ENCODE data around the gene AGPAT1.

AGPAT1 gene

GRCh38 chr6:32184084-32184640 is 8.3 kb upstream of the AGPAT1 start, which contains the start of gene AGER:
Gene AGER (minus strand): TSS chr6:32184253. CDS start chr6:32184222, 31 bp downstream.
- H3K4me3 ChIP-seq (ENCODE audit: low read depth, low read length): no peak within 1 kb of the TSS
- no peak for DNase-seq (ENCODE audit: low read depth)
- in situ Hi-C loops (cut with HindIII; ENCODE audit: low sequenced_read_pairs): loop anchor here (10.0 kb wide), 1 partner anchor 59 kb away; the partner anchor contains the start of gene ATF6B
- TF ChIP-seq CTCF (IDR thresholded peaks at IDR 0.05; ENCODE audit: low read depth, low read length, missing control alignments): no peak

- no peak overlapping the region for H3K4me3 ChIP-seq (ENCODE audit: low read depth, low read length)
- in situ Hi-C loops (cut with HindIII; ENCODE audit: low sequenced_read_pairs): loop anchor here (10.0 kb wide), 1 partner anchor 59 kb away; the partner anchor contains the start of gene ATF6B
- no peak for DNase-seq (ENCODE audit: low read depth)
- TF ChIP-seq CTCF (IDR thresholded peaks at IDR 0.05; ENCODE audit: low read depth, low read length, missing control alignments): no peak
These were observed 7.7 kb upstream of the AGPAT1 start for GRCh38 chr6:32183483-32184083.

DNA sequence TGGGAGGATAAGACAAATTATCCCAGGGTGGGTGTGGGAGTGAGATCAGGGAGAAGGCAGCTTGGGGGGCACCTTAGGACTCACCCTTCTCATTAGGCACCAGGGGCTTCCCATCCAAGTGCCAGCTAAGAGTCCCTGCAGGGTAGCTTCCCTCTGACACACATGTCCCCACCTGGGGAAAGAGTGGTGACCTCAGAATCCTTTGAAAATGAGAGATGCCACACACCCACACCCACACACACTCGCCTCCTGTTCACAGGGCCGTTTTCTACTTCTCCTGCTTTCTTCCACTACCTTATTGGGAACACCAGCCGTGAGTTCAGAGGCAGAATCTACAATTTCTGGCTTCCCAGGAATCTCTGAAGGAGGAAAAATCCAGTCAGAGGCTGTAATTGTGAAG is 7.1 kb upstream of the AGPAT1 start:
- no peak for DNase-seq (ENCODE audit: low read depth)
- no peak for TF ChIP-seq CTCF (IDR thresholded peaks at IDR 0.05; ENCODE audit: low read depth, low read length, missing control alignments)
- no peak overlapping the region for H3K4me3 ChIP-seq (ENCODE audit: low read depth, low read length)
- in situ Hi-C loops (cut with HindIII; ENCODE audit: low sequenced_read_pairs): loop anchor here (10.0 kb wide), 1 partner anchor 58 kb away; the partner anchor contains the start of gene ATF6B

DNA sequence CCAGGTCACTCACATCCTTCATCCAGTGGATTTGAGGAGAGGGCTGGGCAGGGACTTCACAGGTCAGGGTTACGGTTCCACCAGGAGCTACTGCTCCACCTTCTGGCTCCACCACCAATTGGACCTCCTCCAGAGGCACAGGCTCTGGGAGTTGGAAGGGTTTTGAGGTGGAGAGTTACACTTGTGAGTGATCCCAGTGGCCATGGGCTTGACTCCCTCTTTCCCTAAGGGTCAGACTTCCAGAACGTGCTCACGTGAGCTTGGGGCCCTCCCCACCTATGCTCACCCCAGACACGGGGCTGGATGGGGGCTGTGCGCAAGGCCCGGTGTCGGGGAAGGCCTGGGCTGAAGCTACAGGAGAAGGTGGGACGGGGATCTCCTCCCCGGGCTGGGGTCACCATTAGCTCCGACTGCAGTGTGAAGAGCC is 6.7 kb upstream of the AGPAT1 start:
- H3K4me3 ChIP-seq (ENCODE audit: low read depth, low read length): no peak overlapping the region
- no peak for TF ChIP-seq CTCF (IDR thresholded peaks at IDR 0.05; ENCODE audit: low read depth, low read length, missing control alignments)
- in situ Hi-C loops (cut with HindIII; ENCODE audit: low sequenced_read_pairs): loop anchor here (10.0 kb wide), 1 partner anchor 58 kb away; the partner anchor contains the start of gene ATF6B
- DNase-seq (ENCODE audit: low read depth): no peak

GRCh38 chr6:32181915-32182529 is 6.1 kb upstream of the AGPAT1 start:
- DNase-seq (ENCODE audit: low read depth): no peak
- TF ChIP-seq CTCF (IDR thresholded peaks at IDR 0.05; ENCODE audit: low read depth, low read length, missing control alignments): no peak
- no peak overlapping the region for H3K4me3 ChIP-seq (ENCODE audit: low read depth, low read length)
- in situ Hi-C loops (cut with HindIII; ENCODE audit: low sequenced_read_pairs): loop anchor here (10.0 kb wide), 1 partner anchor 57 kb away; the partner anchor contains the start of gene ATF6B

DNA sequence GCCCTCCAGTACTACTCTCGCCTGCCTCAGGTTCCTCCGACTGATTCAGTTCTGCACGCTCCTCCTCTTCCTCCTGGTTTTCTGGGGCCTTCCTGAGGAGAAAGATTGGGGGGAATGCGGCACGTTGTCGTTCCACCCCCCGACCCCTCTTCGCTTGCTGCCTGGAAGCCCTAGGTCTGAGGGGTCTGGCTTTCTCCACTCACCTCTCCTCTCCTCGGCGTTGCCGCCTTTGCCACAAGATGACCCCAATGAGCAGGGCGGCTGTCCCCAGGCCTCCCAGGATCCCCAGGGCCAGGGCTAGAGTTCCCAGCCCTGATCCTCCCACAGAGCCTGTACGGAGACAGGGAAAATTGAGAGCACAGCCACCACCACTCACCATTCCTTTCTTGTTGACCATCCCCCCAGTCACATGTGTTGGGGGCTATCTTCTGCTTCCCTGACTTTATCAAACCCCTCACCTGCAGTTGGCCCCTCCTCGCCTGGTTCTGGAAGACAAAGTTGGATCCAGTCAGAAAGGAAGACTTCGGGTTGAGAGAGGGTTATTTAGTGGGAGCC is 5.3 kb upstream of the AGPAT1 start:
- TF ChIP-seq CTCF (IDR thresholded peaks at IDR 0.05; ENCODE audit: low read depth, low read length, missing control alignments): no peak
- DNase-seq (ENCODE audit: low read depth): no peak
- in situ Hi-C loops (cut with HindIII; ENCODE audit: low sequenced_read_pairs): loop anchor here (10.0 kb wide), 1 partner anchor 56 kb away; the partner anchor contains the start of gene ATF6B
- no peak overlapping the region for H3K4me3 ChIP-seq (ENCODE audit: low read depth, low read length)
